ENCODE data around the gene ACY1.

ACY1 gene
- total RNA-seq: 0.24 to 0.28 reads per million in 2 donors

- DNase-seq: peak; percentile 64
These were observed at the start of gene ACY1 for GRCh38 chr3:51982838-51983577. Gene ACY1, plus strand, starts transcription at chr3:51983535. Its CDS starts 530 bp downstream, at chr3:51984065.

GRCh38 chr3:51934139-51934850 is 49.0 kb upstream of the ACY1 start:
- DNase-seq: no peak

- no peak for DNase-seq
These were observed 48.1 kb upstream of the ACY1 start for GRCh38 chr3:51934991-51935885.

- DNase-seq: no peak
These were observed 47.2 kb upstream of the ACY1 start for GRCh38 chr3:51935886-51936755.

- DNase-seq: no peak
These were observed 46.3 kb upstream of the ACY1 start for GRCh38 chr3:51937014-51937413.

GRCh38 chr3:51937611-51938450 is 45.5 kb upstream of the ACY1 start:
- DNase-seq: no peak

GRCh38 chr3:51938780-51939425 is 44.4 kb upstream of the ACY1 start:
- no peak for DNase-seq

- no peak for DNase-seq
These were observed 42.5 kb upstream of the ACY1 start for GRCh38 chr3:51940648-51941462.

- no peak for DNase-seq
These were observed 41.9 kb upstream of the ACY1 start for GRCh38 chr3:51941463-51941797.

GRCh38 chr3:51941798-51942602 is 41.3 kb upstream of the ACY1 start, which contains the start of the genes PARP3 and RRP9:
Gene PARP3, plus strand, starts transcription at chr3:51942363. Its CDS starts 993 bp downstream, at chr3:51943356.
Gene RRP9, minus strand, starts transcription at chr3:51941904. Its CDS starts 37 bp downstream, at chr3:51941867.
- DNase-seq: peak; percentile 98

- DNase-seq: no peak
These were observed 40.5 kb upstream of the ACY1 start for GRCh38 chr3:51942603-51943450.

- DNase-seq: no peak
These were observed 39.6 kb upstream of the ACY1 start for GRCh38 chr3:51943451-51944391.

- no peak for DNase-seq
These were observed 38.8 kb upstream of the ACY1 start for GRCh38 chr3:51944451-51945021.

- no peak for DNase-seq
These were observed 38.1 kb upstream of the ACY1 start for GRCh38 chr3:51945031-51945840.

Measured in T-helper 9 cell (primary cell).